Ureter (tissue), 1 donor: Measurements from ENCODE around the gene DRD5. TPM values are rescaled to one million over a fixed set of nuclear protein-coding genes. Genes with fewer than 3 reads are reported as not detected.

Experiments used
- DNase-seq: peaks from one replicate; pipeline ENCODE4 v3.0.0-alpha.2; 2020; ENCODE audit warnings: low spot score
- total RNA-seq: library from RNA; stranded (reverse); gene quantifications from one replicate; pipeline ENCODE4 v1.2.4, GENCODE V29; 2023
- donor health status: DM: yes; HTN: yes; CAD: no.

The DRD5 gene
- total RNA-seq, 1 donor from 2014 or later = not detected

DNA sequence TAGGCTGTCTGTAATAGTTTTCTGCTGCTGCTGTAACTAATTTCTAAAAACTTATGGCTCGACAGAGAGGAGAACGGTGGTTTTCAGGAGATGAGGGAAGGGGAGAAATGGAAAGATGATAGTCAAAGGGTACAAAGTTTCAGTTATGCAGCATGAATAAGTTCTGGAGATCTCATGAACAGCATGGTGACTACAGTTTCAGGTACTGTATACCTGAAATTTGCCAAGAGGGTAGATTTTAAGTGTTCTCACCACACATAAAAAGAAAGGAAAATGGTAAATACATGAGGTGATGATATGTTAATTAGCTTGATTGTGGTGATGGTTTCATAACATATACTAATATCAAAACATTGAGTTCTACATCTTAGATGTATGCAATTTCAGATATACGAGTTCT is 34.9 kb downstream of the DRD5 start:
- DNase-seq = no peak

DNA sequence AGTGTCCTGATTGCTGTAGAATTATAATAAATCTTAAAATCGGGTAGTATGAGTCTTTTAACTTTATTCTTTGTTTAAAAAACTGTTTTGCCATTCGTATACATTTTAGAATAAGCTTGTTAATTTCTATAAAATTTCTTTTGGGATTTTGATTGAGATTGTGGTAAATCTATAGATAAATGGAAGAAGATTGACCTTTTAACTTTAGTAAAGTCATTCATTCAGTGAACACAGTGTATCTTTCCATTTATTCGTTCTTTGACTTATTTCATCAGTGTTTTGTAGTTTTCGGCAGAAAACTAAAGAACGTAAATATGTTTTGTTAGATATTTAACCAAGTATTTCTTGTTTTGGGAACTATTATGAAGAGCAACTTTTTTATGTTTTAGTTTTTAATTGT is 38.9 kb downstream of the DRD5 start:
- no peak for DNase-seq

DNA sequence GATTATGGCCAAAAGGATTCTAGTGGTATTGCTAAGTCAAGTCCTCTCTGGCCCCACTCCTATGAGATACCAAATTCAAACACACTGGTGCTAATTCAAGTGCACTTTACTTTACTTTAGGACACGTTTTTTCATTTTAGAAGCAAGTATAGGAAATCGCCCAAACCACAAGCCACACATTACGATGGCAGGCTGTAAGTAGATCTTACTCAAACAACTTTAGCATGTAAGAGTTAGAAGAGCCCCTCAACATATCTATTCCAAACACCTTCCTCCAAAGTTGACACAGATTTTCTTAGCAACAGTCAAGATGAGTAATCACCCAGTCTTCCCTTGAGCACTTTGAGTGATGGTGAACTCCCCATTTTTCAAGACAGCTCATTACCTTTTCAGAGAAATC is 43.6 kb downstream of the DRD5 start:
- no peak for DNase-seq

DNA sequence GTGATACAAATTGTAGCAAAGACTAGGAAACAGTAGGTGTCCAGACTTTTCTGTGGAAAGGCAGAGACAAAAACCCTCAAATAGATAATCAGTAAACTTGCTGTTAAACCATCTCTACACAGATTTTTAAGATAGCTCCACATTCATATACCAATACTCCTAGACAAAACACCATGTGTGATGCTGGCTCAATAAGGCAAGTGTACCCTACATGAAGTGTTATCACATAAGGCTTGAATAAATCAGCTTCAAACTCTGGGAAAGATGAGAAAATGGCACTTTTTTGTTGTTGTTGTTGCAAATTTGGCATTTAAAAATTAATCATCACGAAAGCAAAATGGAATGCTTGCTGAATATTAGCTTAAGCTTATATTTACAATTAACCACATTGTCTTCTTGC is 45.1 kb downstream of the DRD5 start:
- no peak for DNase-seq

DNA sequence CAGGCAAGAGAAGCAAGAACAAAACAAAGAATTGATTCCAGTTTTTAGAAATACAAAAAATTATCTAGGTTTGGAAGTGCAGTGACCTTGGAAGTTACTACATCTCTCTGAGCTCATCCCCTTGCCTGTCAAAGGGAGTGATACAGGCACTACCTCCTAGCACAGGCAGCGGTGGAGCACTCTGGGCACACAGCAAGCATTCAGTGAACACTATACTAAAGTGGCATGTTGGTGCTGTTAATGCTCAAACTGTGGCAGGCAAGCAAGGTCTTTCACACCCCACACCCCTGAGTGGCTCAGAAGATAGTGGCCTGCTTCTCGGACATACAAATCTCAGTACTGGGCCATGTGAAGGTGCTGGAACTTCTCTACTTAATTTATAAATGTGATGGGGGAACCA is 51.2 kb downstream of the DRD5 start:
- DNase-seq = no peak

DNA sequence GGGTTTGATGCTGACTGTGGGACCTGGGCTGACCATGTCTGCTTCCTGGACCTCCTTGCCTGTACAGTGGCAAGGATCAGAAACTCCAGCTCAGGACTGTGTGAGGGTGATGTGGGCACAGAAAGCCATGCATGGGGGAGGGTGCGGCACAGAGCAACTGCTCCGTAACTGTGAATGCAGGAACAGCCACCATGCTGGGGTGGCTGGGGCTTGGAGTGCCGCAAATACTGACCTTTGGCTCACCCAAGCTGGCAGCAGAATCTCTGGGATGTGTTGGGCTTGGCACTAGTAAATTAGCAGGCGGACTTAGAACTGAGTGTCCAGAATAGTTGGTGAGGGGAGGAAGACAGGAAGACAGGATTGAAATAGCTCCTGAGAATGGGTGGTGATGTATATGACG is 52.0 kb downstream of the DRD5 start:
- no peak for DNase-seq

Other genes starting within 250 kb of the DRD5 start
- gene SLC2A9, start 239.9 kb downstream of the DRD5 start, total RNA-seq = 67.5 TPM